ENCODE data around the gene OSBP2.

OSBP2 gene

GRCh38 chr22:30837531-30837930 lies 142.9 kb downstream of the OSBP2 start:
- no peak overlapping the region for H3K27ac ChIP-seq
- no peak for DNase-seq (ENCODE audit: low spot score)
- H3K4me3 ChIP-seq, result no peak overlapping the region
- no peak for TF ChIP-seq CTCF (IDR thresholded peaks at IDR 0.05)

GRCh38 chr22:30838111-30838510 lies 143.4 kb downstream of the OSBP2 start:
- TF ChIP-seq CTCF (IDR thresholded peaks at IDR 0.05), result no peak
- DNase-seq (ENCODE audit: low spot score), result no peak
- Histone ChIP-seq H3K27ac (no peak overlapping the region), H3K4me3 (no peak overlapping the region)

- no peak for TF ChIP-seq CTCF (IDR thresholded peaks at IDR 0.05)
- DNase-seq (ENCODE audit: low spot score), result no peak
- H3K27ac ChIP-seq, result no peak overlapping the region
- no peak overlapping the region for H3K4me3 ChIP-seq
Observed at GRCh38 chr22:30841273-30841672, 146.6 kb downstream of the OSBP2 start.

- no peak for DNase-seq (ENCODE audit: low spot score)
- no peak overlapping the region for H3K4me3 ChIP-seq
Observed at GRCh38 chr22:30843245-30843644, 148.6 kb downstream of the OSBP2 start.

GRCh38 chr22:30847583-30847982 lies 152.9 kb downstream of the OSBP2 start:
- Histone ChIP-seq H3K4me3 (no peak overlapping the region), H3K27ac (no peak overlapping the region)
- no peak for TF ChIP-seq CTCF (IDR thresholded peaks at IDR 0.05)
- DNase-seq (ENCODE audit: low spot score), result no peak

More at GRCh38 chr22:30843245-30843644, 148.6 kb downstream of the OSBP2 start:
- no peak for TF ChIP-seq CTCF (IDR thresholded peaks at IDR 0.05)
- H3K27ac ChIP-seq, result no peak overlapping the region

GRCh38 chr22:30855266-30855665 lies 160.6 kb downstream of the OSBP2 start:
- no peak for TF ChIP-seq CTCF (IDR thresholded peaks at IDR 0.05)
- no peak overlapping the region for H3K4me3 ChIP-seq
- H3K27ac ChIP-seq, result no peak overlapping the region
- DNase-seq (ENCODE audit: low spot score), result no peak

- Histone ChIP-seq H3K27ac (no peak overlapping the region), H3K4me3 (no peak overlapping the region)
- DNase-seq (ENCODE audit: low spot score), result no peak
- TF ChIP-seq CTCF (IDR thresholded peaks at IDR 0.05), result no peak
Observed at GRCh38 chr22:30855677-30856518, 161.2 kb downstream of the OSBP2 start.
